ENCODE measurements around the gene AIMP1. TPM values are rescaled to one million over a fixed set of nuclear protein-coding genes. Genes with fewer than 3 reads are reported as not detected.

The AIMP1 gene
- total RNA-seq, 1 experiment from 2014 or later = 25.6 TPM

GRCh38 chr4:106301393-106302061 lies 14.8 kb upstream of the AIMP1 start:
- DNase-seq = no peak
- H3K36me3 ChIP-seq (replicated peaks; ENCODE audit: control insufficient read depth, insufficient read depth, low read length) = no peaks in the 10 kb centered on the region; the same call in 1 of the 2 replicates
- no peaks in the 10 kb centered on the region for H3K27me3 ChIP-seq (ENCODE audit: control insufficient read depth, insufficient read depth, low read length)
- no peak overlapping the region for H3K4me3 ChIP-seq (ENCODE audit: insufficient read depth, low read depth, low read length)

GRCh38 chr4:106302062-106302438 lies 14.3 kb upstream of the AIMP1 start:
- Histone ChIP-seq H3K4me3 (ENCODE audit: insufficient read depth, low read depth, low read length) (no peak overlapping the region), H3K27me3 (ENCODE audit: control insufficient read depth, insufficient read depth, low read length) (no peaks in the 10 kb centered on the region), H3K36me3 (replicated peaks; ENCODE audit: control insufficient read depth, insufficient read depth, low read length) (no peaks in the 10 kb centered on the region; the same call in 1 of the 2 replicates)
- DNase-seq = no peak

- H3K4me3 ChIP-seq (ENCODE audit: insufficient read depth, low read depth, low read length) = no peak overlapping the region
- H3K36me3 ChIP-seq (replicated peaks; ENCODE audit: control insufficient read depth, insufficient read depth, low read length) = no peaks in the 10 kb centered on the region; the same call in 1 of the 2 replicates
- no peak for DNase-seq
- H3K27me3 ChIP-seq (ENCODE audit: control insufficient read depth, insufficient read depth, low read length) = no peaks in the 10 kb centered on the region
These were observed 12.6 kb upstream of the AIMP1 start for GRCh38 chr4:106303548-106304281.

GRCh38 chr4:106304632-106305031 lies 11.7 kb upstream of the AIMP1 start:
- H3K27me3 ChIP-seq (ENCODE audit: control insufficient read depth, insufficient read depth, low read length) = no peaks in the 10 kb centered on the region
- no peak for DNase-seq
- H3K4me3 ChIP-seq (ENCODE audit: insufficient read depth, low read depth, low read length) = no peak overlapping the region
- H3K36me3 ChIP-seq (replicated peaks; ENCODE audit: control insufficient read depth, insufficient read depth, low read length) = no peaks in the 10 kb centered on the region; the same call in 1 of the 2 replicates

GRCh38 chr4:106305435-106306055 lies 10.8 kb upstream of the AIMP1 start:
- no peak overlapping the region for H3K4me3 ChIP-seq (ENCODE audit: insufficient read depth, low read depth, low read length)
- DNase-seq = no peak
- no peaks in the 10 kb centered on the region for H3K36me3 ChIP-seq (replicated peaks; ENCODE audit: control insufficient read depth, insufficient read depth, low read length)
- H3K27me3 ChIP-seq (ENCODE audit: control insufficient read depth, insufficient read depth, low read length) = no peaks in the 10 kb centered on the region

- Histone ChIP-seq H3K4me3 (ENCODE audit: insufficient read depth, low read depth, low read length) (no peak overlapping the region), H3K36me3 (replicated peaks; ENCODE audit: control insufficient read depth, insufficient read depth, low read length) (no peaks in the 10 kb centered on the region), H3K27me3 (ENCODE audit: control insufficient read depth, insufficient read depth, low read length) (no peaks in the 10 kb centered on the region)
- DNase-seq = no peak
These were observed 9.8 kb upstream of the AIMP1 start for GRCh38 chr4:106306561-106306960.

- Histone ChIP-seq H3K36me3 (replicated peaks; ENCODE audit: control insufficient read depth, insufficient read depth, low read length) (no peaks in the 10 kb centered on the region), H3K4me3 (ENCODE audit: insufficient read depth, low read depth, low read length) (no peak overlapping the region), H3K27me3 (ENCODE audit: control insufficient read depth, insufficient read depth, low read length) (no peaks in the 10 kb centered on the region)
- no peak for DNase-seq
These were observed 4.0 kb upstream of the AIMP1 start for GRCh38 chr4:106312377-106312776.

GRCh38 chr4:106312997-106313522 lies 3.3 kb upstream of the AIMP1 start:
- Histone ChIP-seq H3K4me3 (ENCODE audit: insufficient read depth, low read depth, low read length) (no peak overlapping the region), H3K36me3 (replicated peaks; ENCODE audit: control insufficient read depth, insufficient read depth, low read length) (no peaks in the 10 kb centered on the region), H3K27me3 (ENCODE audit: control insufficient read depth, insufficient read depth, low read length) (no peaks in the 10 kb centered on the region)
- DNase-seq = no peak

GRCh38 chr4:106314960-106315359 lies 1.4 kb upstream of the AIMP1 start:
- H3K27me3 ChIP-seq (ENCODE audit: control insufficient read depth, insufficient read depth, low read length) = no peaks in the 10 kb centered on the region
- DNase-seq = no peak
- H3K36me3 ChIP-seq (replicated peaks; ENCODE audit: control insufficient read depth, insufficient read depth, low read length) = no peaks in the 10 kb centered on the region
- no peak overlapping the region for H3K4me3 ChIP-seq (ENCODE audit: insufficient read depth, low read depth, low read length)

- Histone ChIP-seq H3K27me3 (ENCODE audit: control insufficient read depth, insufficient read depth, low read length) (no peaks in the 10 kb centered on the region), H3K36me3 (replicated peaks; ENCODE audit: control insufficient read depth, insufficient read depth, low read length) (no peaks in the 10 kb centered on the region), H3K4me3 (ENCODE audit: insufficient read depth, low read depth, low read length) (peak overlapping the region; percentile 94)
- peak; percentile 5 for DNase-seq
These were observed 828 bp upstream of the AIMP1 start for GRCh38 chr4:106315476-106315967.

GRCh38 chr4:106316773-106317409 lies 541 bp downstream of the AIMP1 start:
- DNase-seq = no peak
- Histone ChIP-seq H3K27me3 (ENCODE audit: control insufficient read depth, insufficient read depth, low read length) (no peaks in the 10 kb centered on the region), H3K4me3 (ENCODE audit: insufficient read depth, low read depth, low read length) (peak overlapping the region; percentile 94), H3K36me3 (replicated peaks; ENCODE audit: control insufficient read depth, insufficient read depth, low read length) (no peaks in the 10 kb centered on the region)

GRCh38 chr4:106317815-106318214 lies 1.5 kb downstream of the AIMP1 start:
- Histone ChIP-seq H3K36me3 (replicated peaks; ENCODE audit: control insufficient read depth, insufficient read depth, low read length) (no peaks in the 10 kb centered on the region), H3K27me3 (ENCODE audit: control insufficient read depth, insufficient read depth, low read length) (no peaks in the 10 kb centered on the region), H3K4me3 (ENCODE audit: insufficient read depth, low read depth, low read length) (no peak overlapping the region)
- no peak for DNase-seq

- DNase-seq = no peak
- Histone ChIP-seq H3K27me3 (ENCODE audit: control insufficient read depth, insufficient read depth, low read length) (no peaks in the 10 kb centered on the region), H3K4me3 (ENCODE audit: insufficient read depth, low read depth, low read length) (no peak overlapping the region), H3K36me3 (replicated peaks; ENCODE audit: control insufficient read depth, insufficient read depth, low read length) (no peaks in the 10 kb centered on the region)
These were observed 2.2 kb downstream of the AIMP1 start for GRCh38 chr4:106318511-106318910.

GRCh38 chr4:106320235-106320634 lies 3.9 kb downstream of the AIMP1 start:
- no peak for DNase-seq
- no peak overlapping the region for H3K4me3 ChIP-seq (ENCODE audit: insufficient read depth, low read depth, low read length)
- H3K36me3 ChIP-seq (replicated peaks; ENCODE audit: control insufficient read depth, insufficient read depth, low read length) = no peaks in the 10 kb centered on the region

More at GRCh38 chr4:106320235-106320634, 3.9 kb downstream of the AIMP1 start:
- H3K27me3 ChIP-seq (ENCODE audit: control insufficient read depth, insufficient read depth, low read length) = no peaks in the 10 kb centered on the region
